Colon (tissue), 2 donors: ENCODE results near the gene GTF2F2.
"Not testable (repeated sequence)": the region's sequence is repeated elsewhere in the genome, so short reads cannot be mapped to it uniquely, and the experiment has no call there.

Source experiments
- FAIRE-seq: peaks from 2 replicates; lab custom pipeline; 2012; peaks lifted over from hg19 to GRCh38; lab: Jason Lieb, UNC
- donor health status: control.
- donor health status: control.

GTF2F2 gene

DNA sequence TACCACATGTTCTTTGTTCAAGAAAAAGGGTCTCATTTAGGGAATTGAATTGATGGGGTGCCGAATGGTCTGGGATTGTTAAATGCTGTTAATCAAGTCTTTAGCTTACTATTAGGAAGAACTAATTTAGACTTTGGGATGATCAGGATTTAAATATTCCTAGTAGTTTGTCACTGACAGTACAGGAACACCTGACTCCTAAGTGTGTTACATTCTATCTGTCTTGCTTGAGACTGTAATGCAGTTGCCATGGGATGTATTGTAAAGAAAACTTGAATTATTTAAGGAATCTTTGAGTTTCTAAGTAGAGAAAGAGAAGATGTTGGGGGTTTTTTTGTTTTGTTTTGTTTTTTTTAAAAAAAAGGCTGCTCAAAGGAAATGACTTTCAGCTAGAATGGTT, 98.4 kb downstream of the GTF2F2 start:
- FAIRE-seq: no peak

DNA sequence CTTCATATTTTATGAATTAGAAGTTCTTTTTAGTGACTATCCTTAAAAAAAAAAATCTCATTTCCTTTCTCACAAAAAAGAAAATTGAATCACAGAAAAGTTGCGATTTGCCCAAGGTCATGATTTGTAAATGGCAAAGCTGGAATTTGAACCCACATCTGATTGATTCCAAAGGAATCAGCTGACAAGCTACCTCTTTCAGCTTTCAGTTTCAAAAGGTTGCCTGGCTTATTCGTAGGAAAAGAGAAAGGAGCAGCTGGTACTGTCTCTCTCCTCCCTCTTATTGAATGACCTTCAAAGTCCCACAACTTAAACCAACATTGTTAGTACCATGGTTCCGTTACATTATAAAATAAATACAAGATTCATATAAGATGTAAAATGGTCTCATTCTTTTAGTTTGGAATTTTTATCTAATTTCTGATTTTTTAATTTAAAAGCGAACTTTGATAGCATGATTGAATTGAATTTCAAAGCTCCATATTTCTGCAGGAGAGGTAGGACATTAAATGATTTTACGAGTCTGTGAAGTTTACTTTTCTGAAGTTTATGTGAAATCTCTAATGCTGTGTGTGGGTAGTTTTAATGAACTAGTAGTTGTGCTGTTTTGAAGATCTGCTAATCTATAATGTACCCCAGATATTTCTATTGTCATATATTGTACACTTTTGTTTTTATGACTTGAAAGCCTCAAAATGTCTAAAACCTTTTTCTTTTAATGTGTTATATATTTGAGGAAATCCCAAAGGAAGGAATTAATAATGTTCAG, 99.0 kb downstream of the GTF2F2 start:
- FAIRE-seq: no peak

DNA sequence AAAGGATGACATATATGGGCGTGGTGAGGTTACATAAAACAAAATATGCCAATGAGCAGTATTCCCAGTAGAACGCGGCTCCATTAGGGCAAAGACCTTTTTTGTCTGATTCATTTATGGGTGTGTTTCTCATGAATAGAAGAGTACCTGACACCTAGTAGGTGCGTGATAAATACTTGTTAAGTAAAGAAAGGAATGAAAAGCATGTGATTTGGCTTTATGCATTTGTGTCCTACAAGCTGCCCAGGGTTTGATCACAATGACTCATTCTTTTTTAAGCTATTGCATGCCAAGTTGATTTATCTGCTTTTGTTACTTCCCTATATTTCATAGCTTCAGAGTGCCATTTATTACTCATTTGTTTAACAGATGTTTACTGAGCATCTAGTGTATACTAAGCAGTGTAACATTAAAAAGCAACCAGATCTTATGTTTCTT, 99.6 kb downstream of the GTF2F2 start:
- FAIRE-seq: peak; percentile 38

DNA sequence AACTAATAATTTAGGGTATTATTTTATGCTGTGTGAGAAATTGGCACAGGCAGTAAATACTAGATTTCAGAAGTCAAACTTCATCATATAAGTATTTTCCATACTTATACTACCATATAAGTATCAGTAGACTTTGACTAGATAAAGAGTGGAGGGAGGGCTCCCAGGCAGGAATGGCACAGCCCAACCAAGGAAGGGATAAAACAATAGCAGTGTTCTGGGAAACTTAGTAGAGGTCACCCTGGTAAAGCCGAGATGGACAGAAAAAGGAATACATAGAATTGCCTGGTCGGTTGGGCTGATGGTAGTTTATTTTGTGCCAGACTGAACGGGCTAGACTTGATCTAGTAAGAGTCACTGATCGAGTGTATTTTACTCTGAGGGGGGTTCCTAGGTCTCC, 100.1 kb downstream of the GTF2F2 start:
- no peak for FAIRE-seq

DNA sequence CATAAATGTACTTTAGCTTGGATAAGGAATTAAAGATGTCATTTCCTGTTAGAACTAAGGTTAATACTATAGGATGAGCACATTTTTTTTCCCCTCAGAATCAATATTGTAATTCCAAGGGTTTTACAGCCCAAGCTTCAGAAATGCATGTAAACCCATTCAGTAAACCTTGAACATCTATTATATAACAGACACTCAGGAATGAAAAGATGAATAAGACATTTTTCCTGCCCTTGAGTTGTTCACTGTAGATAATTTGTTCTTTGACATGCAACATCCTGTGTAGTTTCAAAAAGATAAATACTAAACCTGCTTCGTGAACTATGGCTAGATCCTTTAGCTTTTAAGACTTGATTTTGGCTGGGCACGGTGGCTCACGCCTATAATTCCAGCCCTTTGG, 102.2 kb downstream of the GTF2F2 start:
- no peak for FAIRE-seq

DNA sequence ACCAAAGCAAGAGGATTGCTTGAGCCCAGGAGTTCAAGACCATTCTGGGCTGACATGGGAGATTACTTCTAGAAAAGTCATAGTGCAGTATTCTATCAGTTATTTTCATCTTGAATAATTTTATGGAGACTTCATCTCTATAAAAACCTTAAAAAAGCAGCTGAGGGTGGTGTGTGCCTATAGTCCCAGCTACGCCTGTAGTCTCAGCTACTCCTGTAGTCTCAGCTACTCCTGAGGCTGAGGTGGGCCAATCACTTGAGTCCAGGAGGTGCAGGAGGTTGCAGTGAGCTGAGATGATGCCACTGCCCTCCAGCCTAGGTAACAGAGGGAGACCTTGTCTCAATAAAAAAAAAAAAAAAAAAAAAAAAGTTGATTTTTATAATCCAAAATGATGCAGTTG, 102.6 kb downstream of the GTF2F2 start:
- FAIRE-seq: no peak

DNA sequence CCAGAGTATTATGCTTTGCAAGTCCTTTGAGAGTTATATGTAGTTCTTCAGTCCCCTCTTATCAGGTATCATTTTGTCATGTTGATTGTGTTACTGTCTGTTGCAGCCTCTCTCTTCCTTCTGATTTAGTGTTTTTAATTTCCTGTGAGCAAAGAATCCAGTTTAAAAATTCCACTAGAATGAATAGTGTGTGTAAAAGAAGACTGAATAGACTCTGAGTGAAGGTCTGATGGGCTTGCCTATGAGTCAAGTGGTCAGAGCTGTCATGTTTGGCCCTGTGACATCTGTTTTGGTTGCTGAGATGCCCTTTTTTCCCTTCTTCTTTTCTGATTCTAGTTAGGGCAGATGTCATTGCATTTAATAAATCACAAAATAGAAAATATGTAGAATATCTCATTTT, 103.9 kb downstream of the GTF2F2 start:
- FAIRE-seq: no peak

DNA sequence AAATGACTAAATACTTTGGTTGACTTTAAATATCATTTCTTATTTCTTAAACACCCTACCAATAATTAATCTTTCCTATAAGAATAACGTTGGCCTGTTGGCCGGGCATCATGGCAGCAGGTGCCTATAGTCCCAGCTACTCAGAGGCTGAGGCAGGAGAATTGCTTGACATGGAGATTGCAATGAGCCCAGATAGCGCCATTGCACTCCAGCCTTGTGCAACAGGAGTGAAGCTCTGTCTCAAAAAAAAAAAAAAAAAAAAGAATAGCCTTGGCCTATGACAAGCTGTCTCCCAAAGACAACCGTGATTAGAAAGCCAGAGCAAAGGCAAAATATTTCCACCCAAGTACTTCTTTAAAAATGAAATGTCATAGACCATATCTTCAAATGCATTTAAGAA, 105.1 kb downstream of the GTF2F2 start:
- no peak for FAIRE-seq

DNA sequence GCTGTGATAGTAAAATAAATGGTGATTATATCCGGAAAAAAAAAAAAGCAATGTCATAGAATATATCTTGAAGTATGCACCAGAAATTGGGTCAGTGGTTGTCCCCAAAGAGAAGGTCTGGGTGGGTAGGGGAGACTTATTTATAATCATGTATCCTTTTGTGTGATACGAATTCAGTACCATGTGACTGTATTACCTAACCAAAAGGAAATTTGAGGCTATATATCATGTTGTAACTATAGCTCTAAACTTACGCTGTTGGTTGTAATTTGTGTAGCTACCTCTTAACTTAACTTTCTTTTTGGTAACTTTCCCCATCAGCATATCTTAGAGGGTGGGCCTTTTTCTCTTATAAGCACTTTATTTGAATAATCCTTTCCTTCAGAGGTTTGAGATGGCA, 105.7 kb downstream of the GTF2F2 start:
- no peak for FAIRE-seq

DNA sequence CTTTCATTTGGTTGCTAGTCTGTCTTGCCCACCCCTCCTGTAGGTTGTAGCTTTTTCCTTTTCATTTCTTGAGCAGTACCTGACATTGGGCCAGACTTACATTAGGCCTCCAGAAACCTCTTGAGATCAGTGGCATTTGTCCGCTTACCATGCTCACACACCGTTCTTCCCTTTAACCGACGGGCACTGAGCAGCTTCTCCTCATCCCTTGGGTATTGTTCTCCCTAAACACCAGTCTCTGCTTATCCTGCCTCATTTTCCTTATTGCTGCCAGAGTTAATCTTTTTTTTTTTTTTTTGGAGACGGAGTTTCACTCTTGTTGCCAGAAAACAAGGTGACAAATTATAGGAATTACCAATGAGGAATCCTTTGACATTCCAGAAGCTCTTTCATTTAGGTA, 107.7 kb downstream of the GTF2F2 start:
- no peak for FAIRE-seq

DNA sequence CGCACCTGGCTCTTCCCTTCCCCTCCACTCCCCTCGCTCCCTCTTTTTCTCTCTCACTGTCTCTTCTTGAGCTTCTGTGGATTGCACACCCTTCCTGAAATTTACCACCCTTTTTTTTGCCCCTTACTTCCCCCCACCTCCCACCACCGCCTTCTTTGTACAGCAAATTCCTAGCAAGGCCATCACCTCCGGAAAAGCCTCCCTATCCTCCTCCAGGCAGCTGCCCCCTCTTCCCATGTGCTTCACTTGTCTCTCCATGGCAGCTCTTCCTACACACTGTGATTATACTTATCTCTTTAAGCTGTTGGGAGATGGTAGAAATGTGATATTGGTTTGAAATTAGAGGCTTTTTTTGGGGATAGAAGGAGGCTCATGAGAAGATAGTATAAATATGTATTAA, 108.9 kb downstream of the GTF2F2 start:
- FAIRE-seq: no peak

DNA sequence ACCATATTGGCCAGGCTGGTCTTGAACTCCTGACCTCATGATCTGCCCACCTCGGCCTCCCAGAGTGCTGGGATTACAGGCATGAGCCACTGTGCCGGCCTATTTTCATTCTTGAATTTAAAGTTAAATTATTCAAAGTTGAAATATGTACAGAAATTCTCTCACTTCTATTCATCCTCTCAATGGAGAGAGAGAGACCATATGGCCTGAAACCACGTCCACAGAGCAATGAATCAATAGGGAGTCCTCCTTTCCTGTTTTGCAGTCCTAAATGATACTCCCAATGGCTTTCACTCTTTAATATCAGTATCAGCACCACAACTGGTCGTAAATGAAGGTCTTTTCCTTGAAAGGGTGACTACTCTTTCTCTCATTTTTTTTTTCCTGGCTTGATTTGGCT, 111.0 kb downstream of the GTF2F2 start:
- FAIRE-seq: no peak

DNA sequence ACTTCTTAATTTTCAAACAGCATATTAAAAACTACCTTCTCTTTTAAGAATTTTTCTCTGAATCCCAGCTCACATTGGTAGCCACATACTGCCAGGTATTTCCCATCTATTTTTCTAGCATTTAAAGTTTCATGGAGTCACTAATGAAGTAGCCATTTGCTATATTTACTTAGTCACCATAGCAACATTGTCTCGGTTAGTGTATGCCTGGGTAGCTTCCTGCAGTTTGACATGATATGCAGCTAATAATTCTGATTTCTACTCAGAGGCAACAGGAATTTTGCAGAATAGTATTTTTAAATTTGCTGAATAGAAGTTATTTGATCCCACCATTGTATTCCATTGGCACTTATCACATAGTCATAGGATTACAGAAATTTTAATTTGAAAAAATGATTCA, 111.4 kb downstream of the GTF2F2 start:
- FAIRE-seq: no peak

DNA sequence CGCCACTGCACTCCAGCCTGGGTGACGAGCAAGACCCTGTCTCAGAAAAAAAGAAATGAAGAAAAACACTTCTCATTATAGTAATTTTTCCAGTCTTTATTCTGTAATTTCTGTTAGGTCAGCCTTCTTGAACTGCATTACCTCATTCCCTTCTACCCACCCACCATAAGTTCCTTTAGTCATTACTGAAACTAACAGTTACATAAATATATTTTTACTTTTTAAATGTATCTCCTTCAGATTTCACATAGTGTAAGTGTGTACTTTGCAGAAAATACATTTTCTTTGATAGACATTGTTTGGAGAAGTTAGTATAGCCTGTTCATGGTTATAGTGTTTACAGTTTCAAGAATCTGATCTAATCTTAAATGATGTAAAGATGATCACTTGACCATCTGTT, 112.3 kb downstream of the GTF2F2 start:
- FAIRE-seq: no peak

DNA sequence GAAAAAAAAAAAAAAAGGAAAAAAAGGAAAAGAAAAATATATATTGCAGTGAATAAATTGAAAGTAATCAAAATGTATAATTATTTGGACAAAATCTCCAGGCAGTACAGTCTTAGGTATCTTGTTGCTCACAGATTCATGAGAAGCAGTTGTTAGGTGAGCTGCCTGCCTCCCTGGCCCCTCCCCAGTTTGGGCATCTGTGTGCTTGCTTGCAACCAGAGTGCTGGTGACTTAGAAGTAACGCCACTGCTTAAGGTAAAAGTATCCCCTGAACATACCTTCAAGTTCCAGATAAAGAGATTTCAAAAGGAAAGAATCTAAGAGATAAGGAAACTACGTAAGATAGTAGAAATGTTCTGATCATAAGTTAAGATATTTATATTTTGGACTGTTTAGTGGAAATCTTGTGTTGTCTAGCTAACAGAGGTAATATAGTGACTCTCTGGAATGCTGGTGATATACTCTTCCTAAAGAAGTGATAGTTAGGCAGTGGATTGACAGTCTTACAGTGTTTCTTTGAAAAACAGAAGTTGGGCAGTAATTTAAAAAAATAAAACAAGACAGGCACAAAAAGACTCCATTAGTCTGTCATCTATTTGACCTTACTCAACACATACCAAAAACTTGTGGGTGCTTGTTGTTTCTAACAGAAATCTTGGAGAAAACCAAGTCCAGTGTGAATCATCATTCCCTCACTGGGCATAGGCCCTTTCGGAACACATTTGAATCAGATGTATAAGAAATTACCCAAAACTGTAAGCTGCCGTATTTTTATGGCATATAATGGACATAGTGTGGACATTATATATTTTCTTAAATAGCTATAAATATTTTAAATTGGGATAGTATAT, 118.9 kb downstream of the GTF2F2 start:
- FAIRE-seq: no peak

DNA sequence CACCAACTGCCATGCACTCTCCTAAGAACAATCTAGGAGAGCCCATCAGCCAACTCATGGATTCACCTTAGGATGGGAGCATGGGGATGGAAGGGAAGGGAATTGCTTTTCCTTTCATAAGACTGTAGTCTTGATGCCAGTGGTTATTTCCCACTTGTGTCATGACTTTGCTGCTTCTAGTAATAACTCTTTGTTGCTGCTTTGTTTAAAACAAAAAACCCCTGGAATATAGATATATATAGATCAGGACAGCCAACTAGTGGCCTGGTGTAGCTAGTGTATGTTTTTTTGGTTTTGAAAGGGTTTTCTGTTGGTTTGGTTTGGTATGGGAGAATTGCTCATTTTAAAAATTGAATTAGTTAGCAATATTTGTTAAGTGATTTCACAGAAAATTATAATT, 119.8 kb downstream of the GTF2F2 start:
- FAIRE-seq: no peak

DNA sequence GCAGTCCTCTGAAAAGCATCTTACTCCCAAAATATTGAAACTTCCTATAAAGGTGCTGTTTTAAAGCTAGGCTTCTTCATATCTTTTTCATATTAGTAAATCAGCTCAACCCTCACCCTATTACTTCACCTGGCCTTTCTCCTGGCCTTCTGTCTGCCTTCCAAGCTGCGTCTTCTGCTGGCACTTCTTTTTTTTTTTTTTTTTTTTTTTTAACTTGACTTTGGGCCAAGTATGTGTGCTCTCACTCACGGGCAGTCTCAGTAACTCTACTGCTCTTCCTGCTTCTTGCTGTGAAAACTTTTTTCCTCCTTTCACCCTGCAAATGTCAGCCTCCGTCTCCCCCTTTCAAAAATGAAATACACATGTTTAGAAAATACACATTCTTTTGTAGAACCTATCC, 121.8 kb downstream of the GTF2F2 start:
- no peak for FAIRE-seq

DNA sequence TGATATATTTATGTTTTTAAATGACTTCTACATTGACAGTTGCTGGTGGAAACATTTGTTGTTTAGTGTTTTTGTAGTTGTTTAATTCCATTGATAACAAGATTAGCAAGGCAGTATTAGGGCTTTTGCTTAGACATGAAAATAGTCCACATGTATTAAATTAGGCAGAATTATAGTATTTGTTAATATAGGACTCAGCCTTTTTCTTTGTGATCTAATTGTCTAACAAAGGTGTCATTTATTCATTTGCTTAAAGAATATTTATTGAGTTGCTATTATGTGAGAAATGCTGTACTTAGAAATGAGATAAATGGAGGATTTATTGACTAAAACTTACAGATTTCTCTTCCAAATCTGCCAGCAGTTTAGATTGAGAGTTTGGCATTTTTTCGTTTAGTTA, 122.2 kb downstream of the GTF2F2 start:
- FAIRE-seq: no peak

DNA sequence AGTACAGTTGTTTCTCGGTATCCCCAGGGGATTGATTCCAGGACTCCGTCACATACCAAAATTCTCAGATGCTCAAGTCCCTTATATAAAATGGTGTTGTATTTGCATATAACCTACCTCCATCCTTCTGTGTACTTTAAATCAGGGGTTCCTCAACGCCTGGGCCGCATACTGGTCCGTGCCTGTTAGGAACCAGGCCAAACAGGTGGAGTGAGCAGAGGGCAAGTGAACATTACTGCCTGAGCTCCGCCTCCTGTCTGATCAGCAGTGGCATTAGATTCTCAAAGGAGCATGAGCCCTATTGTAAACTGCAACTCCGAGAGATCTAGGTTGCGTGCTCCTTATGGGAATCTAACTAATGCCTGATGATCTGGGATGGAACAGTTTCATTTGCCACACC, 122.8 kb downstream of the GTF2F2 start:
- FAIRE-seq: no peak

DNA sequence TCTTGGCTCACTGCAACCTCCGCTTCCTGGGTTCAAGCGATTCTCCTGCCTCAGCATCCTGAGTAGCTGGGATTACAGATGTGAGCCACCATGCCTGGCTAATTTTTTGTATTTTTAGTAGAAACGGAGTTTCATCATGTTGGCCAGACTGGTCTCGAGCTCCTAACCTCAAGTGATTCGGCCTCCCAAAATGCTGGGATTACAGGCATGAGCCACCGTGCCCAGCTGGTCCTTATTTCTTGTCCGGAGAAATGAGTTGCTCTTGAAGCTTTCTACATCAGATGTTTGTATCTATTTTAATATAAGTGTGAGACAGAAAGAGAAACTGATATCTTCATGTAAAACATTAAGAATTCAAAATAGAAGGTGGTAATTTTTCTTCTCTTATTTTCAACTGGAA, 124.4 kb downstream of the GTF2F2 start:
- FAIRE-seq: not testable (repeated sequence)

DNA sequence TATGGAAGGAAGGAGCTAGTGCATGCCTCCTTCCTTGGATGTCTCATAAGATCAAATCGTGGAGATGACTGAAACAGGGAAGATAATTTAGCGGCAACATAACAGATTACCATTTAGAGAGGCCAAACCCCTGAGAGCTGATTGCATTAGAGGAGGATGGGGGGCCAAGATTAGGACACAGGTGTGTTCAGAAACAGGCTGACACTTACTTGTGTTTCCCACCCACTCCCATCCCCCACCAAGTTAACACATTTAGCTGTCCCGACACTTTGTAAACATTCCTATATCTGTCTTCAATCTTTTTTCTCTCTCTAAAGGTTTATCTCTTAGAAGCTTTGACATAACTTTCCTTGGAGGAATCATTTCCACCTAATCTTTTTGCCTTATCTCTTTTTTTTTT, 129.4 kb downstream of the GTF2F2 start:
- FAIRE-seq: no peak

DNA sequence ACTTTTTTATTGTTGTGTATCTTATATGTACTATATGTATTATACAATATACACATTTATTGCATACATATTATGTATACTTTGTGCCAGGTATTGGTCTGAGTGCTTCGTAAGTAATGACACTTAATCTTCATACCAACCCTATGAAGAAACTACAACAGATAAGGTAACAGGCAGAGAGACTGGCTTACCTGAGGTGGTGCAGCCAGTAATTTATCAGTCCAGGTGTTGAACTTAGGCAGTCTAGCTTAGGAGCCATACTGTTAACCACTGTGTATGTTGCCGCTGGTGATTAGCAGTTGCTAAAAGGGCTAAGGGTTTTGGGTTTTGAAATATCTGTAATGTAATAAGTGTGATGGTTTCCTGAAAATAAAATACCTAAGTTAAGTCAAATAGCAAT, 134.1 kb downstream of the GTF2F2 start:
- no peak for FAIRE-seq

DNA sequence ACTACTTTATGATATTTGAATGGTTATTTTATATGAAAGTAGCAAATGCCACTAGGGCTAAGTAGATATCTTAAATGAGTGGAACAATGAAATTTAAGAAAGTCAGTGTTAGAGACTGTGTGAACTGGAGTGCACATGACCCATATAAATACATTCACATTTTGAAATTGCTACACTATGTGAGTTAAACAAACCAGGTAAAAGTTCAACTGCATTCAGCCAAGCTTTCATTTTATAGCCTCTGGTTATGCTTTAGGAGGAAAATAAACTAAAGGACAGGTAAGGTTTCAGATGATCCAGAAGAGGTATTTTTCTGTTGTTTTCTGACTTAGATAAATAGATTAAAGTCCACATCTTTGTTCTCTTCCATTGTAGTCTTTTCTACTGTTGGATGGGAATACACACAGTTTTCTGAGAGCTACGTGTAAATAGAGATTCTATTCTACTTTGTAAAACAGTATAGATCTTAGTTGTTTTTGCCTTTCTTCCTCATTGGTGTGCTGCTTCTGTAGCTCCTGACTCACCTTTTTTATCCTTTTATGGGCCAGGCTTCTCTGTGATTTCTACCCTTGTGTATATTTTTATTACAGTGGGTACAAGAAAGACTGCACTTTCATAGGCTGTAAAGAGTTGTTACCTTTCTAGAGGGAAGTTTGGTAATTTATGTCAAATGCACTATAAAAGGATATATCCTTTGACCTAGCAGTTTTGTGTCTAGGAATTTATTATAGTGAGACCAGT, 135.1 kb downstream of the GTF2F2 start:
- peak; percentile 97 for FAIRE-seq
